Gastrocnemius medialis (tissue), 4 donors: ENCODE data around the gene MTRFR. TPM values are rescaled to one million over a fixed set of nuclear protein-coding genes. Genes with fewer than 3 reads are reported as not detected.

Experiments used
- ATAC-seq, 2 donors: fragments of 150-250 bp; one replicate each; pipeline ENCODE4 v1.9.1; 2016
- DNase-seq, 2 donors: peaks; one replicate each; pipeline ENCODE4 v3.0.0-alpha.2; 2019
- H3K27ac ChIP-seq, 4 donors: fragments of 200-600 bp; sonication (generic); 1 replicate in 1 of 4; 2 replicates in 3 of 4; pipeline ENCODE4 v1.5.1; 2016 to 2018; ENCODE audit warnings: mild to moderate bottlenecking in 2 of 4, moderate library complexity in 1 of 4
- H3K27me3 ChIP-seq, 3 donors: fragments of 200-600 bp; sonication (generic) in 2 of 3; 1 replicate in 1 of 3; 2 replicates in 2 of 3; pipeline versions ENCODE4 v1.5.1 to v1.6.0; 2016 to 2019; ENCODE audit warnings: mild to moderate bottlenecking in 1 of 3, moderate library complexity in 1 of 3
- H3K36me3 ChIP-seq, 2 donors: fragments of 200-600 bp; sonication (generic) in 1 of 2; one replicate each; pipeline ENCODE4 v1.5.1; 2017 to 2018
- H3K4me1 ChIP-seq, 2 donors: fragments of 200-600 bp; sonication (generic) in 1 of 2; one replicate each; pipeline ENCODE4 v1.5.1; 2016 to 2017; ENCODE audit warnings: mild to moderate bottlenecking in 2 of 2
- H3K4me3 ChIP-seq, 4 donors: fragments of 200-600 bp; sonication (generic) in 3 of 4; 1 replicate in 1 of 4; 2 replicates in 3 of 4; pipeline ENCODE4 v1.5.1; 2016 to 2019; ENCODE audit warnings: mild to moderate bottlenecking in 2 of 4
- H3K9me3 ChIP-seq, 3 donors: fragments of 200-600 bp; sonication (generic) in 2 of 3; 1 replicate in 1 of 3; 2 replicates in 2 of 3; pipeline ENCODE4 v1.5.1; 2016 to 2019
- POLR2A ChIP-seq, 2 donors: fragments of 450-650 bp; IDR thresholded peaks; one replicate each; pipeline ENCODE4 v1.6.1; 2017; ENCODE audit warnings: antibody characterized with exemption in 2 of 2, mild to moderate bottlenecking in 2 of 2, moderate library complexity in 2 of 2
- in situ Hi-C, 4 donors: fragments of 200-750 bp; cut with MboI; loops; one replicate each; pipeline versions ENCODE4 v1.15.0 to v1.8.0; 2017; ENCODE audit warnings: low sequenced_read_pairs in 4 of 4
- intact Hi-C: fragments of 100-400 bp; cut with DNase I; formaldehyde crosslinking; loops from one replicate; pipeline ENCODE4 v1.15.1; 2023; ENCODE audit warnings: low total_unique reads
- total RNA-seq, 4 donors: library from RNA; depleted of rRNA; stranded (reverse); fragments of >200 nt; gene quantifications; one replicate each; pipeline versions ENCODE4 v1.1.0 to v1.2.3, GENCODE V29; 2016
- TF ChIP-seq, protein P1 (sequence below), 5 experiments: fragments of 450-650 bp in 3 of 5; fragments of 200-600 bp in 2 of 5; sonication (generic) in 2 of 5; IDR thresholded peaks in 4 of 5; conservative IDR thresholded peaks in 1 of 5; 1 replicate in 4 of 5; 2 replicates in 1 of 5; pipeline ENCODE4 v1.5.1; 2016 to 2019; ENCODE audit warnings: antibody characterized with exemption in 5 of 5, mild to moderate bottlenecking in 3 of 5, moderate library complexity in 3 of 5

The MTRFR gene
- total RNA-seq, 4 donors from 2014 or later = 4.7 to 14.1 (median 5.6) TPM

DNA sequence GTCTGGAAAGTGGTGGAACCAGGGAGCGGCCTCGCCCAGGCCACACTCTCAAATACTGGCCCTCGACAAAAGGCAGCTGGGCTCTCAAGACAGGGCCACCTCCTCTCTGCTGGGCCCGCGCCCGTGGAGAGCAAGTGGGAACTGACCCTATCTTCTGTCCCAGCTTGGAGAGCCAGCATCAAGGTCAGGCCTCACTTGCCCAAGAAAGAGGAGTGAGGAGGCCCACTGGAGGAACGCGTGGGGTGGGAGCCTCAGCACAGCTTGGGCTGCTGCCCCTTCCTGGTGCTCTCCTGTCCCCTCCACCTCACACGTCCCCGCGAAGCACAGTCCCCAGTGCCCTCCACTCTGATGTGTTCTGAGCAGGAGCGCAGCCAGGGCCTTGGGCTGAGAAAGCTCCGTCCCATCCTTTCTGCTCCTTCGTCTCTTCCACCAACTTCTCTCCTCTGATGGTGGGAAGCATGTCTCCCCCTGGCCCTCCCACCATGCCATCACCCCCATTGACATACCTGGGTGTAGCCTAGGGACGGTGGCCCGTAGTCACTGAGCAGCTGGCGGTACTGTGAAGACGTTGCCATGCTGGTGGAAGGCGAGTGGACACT is 33.5 kb downstream of the MTRFR start:
- intact Hi-C loops (no loop called here), in situ Hi-C loops (no loop called here)
- H3K27ac ChIP-seq = no peak overlapping the region
- DNase-seq (no peak), ATAC-seq (no peak)
- peaks cover 30 to 32% of the 10 kb centered on the region in 2 donors for H3K4me1 ChIP-seq
- no peak overlapping the region for H3K4me3 ChIP-seq
- H3K9me3 ChIP-seq = no peaks in the 10 kb centered on the region
- H3K27me3 ChIP-seq = no peaks in the 10 kb centered on the region
- H3K36me3 ChIP-seq = peaks cover 0 to 16% of the 10 kb centered on the region in 2 donors
- TF ChIP-seq POLR2A (IDR thresholded peaks at IDR 0.05) = no peak
- TF ChIP-seq, protein P1, sequence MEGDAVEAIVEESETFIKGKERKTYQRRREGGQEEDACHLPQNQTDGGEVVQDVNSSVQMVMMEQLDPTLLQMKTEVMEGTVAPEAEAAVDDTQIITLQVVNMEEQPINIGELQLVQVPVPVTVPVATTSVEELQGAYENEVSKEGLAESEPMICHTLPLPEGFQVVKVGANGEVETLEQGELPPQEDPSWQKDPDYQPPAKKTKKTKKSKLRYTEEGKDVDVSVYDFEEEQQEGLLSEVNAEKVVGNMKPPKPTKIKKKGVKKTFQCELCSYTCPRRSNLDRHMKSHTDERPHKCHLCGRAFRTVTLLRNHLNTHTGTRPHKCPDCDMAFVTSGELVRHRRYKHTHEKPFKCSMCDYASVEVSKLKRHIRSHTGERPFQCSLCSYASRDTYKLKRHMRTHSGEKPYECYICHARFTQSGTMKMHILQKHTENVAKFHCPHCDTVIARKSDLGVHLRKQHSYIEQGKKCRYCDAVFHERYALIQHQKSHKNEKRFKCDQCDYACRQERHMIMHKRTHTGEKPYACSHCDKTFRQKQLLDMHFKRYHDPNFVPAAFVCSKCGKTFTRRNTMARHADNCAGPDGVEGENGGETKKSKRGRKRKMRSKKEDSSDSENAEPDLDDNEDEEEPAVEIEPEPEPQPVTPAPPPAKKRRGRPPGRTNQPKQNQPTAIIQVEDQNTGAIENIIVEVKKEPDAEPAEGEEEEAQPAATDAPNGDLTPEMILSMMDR (IDR thresholded peaks at IDR 0.05 in 4 of 5, conservative IDR thresholded peaks at IDR 0.05 in 1 of 5) = no peak

DNA sequence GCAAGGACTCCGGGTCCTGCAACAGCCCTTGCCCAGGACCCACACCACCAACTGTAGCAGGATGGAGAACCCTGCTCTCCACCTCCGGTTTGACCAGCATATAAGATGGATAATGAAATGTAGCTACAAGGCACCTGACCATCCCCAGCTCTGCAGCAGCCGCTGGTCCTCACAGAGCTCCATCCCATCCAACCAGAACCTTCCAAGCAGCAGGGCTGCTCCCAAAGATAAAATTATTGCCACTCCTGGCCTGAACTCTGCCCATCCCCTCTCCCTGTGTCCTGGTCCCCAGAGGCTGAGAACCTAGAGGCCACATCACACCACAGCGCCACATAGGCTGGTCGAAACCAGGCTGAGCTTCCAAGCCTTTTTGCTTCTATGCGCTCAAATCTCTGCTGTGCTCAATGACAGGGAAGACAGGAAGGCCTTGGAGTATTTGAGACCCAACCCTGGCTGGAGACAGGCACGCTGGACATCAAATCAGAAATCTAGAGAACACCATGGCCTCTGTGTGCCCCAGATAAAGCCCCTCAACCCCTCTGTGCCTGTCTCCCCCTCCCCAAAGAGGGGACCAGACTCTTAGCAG is 34.2 kb downstream of the MTRFR start:
- in situ Hi-C loops = no loop called here
- H3K4me3 ChIP-seq = no peak overlapping the region
- TF ChIP-seq, protein P1 (IDR thresholded peaks at IDR 0.05 in 4 of 5, conservative IDR thresholded peaks at IDR 0.05 in 1 of 5) = no peak
- TF ChIP-seq POLR2A (IDR thresholded peaks at IDR 0.05) = no peak

DNA sequence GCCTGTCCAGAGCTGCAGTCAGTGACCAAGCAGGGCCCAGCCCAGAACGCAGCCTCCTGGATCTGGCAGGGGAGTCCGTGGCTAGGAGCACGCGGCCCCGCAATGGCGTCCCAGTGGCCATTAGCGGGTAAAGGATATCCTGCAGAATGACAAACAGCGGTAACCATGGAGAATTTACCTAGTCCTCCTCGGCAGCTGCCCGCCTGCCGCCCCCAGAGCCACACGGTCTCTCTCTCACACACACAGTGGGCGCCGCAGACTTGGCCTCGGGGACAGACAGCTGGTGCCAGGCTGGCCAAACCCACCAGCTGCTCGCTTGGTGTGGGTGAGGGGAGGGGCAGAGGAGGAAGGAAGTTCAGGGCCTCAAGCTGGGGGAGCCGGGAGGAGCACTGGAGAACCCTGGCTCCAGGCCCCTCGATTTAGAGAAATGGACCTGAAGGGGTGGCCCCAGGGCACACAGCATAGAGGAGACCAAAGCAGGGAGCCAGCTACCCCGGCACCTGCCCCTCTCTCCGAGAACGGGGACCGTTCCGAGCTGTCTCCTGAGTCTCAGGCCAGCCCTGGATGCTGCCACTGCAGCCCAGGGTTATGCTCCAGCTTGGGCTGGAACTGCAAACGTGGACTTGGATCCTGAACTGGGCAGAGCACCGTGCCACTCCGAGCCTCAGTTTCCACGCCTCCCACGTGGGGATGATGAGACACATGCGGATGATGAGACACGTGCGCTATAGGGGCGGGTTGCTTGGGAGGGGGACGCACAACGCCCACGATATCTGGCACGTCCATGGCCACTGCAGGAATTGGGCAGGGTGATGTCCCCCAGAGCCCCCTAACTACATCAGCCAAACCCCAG is 35.0 kb downstream of the MTRFR start:
- H3K27me3 ChIP-seq = no peaks in the 10 kb centered on the region
- H3K4me3 ChIP-seq = peak overlapping the region; percentile 1 to 40 (median 11)
- DNase-seq (peak in 1 of 2 donors; percentile 45), ATAC-seq (no peak)
- H3K36me3 ChIP-seq = peaks cover 0 to 5% of the 10 kb centered on the region in 2 donors
- TF ChIP-seq, protein P1 (IDR thresholded peaks at IDR 0.05 in 4 of 5, conservative IDR thresholded peaks at IDR 0.05 in 1 of 5) = no peak
- no peak for TF ChIP-seq POLR2A (IDR thresholded peaks at IDR 0.05)
- in situ Hi-C loops (no loop called here), intact Hi-C loops (no loop called here)
- peaks cover 30 to 36% of the 10 kb centered on the region in 2 donors for H3K4me1 ChIP-seq
- no peaks in the 10 kb centered on the region for H3K9me3 ChIP-seq
- H3K27ac ChIP-seq = peak overlapping the region; percentile 37 to 69 (median 46)

More for the DNA sequence above, 34.2 kb downstream of the MTRFR start:
- ATAC-seq = no peak
- Histone ChIP-seq H3K27me3 (no peaks in the 10 kb centered on the region), H3K9me3 (no peaks in the 10 kb centered on the region), H3K4me1 (peaks cover 30 to 36% of the 10 kb centered on the region in 2 donors), H3K27ac (peak overlapping the region in 3 of 4 donors; percentile 46 to 69 (median 47)), H3K36me3 (peaks cover 0 to 9% of the 10 kb centered on the region in 2 donors)
- intact Hi-C loops = no loop called here
- no peak for DNase-seq

DNA sequence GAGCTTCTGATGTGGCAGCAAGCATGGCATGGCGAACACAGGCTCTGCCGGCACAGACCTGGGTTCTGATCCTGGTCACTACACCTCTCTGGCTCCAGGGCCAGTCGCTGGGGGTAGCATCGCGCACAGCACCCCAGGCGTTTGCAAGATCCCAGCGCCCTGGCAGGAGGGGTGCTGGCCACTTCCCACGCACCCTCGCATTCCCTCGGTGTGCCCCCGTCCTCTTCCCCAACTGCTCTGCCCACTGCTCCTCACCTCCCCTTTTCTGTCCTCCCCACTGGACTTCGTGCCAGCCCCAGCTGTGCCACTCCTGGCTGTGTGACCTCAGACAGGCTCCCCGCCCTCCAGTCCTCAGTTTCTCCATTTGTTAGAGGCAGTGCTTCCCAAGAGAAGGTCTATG is 35.6 kb downstream of the MTRFR start:
- Histone ChIP-seq H3K27ac (peak overlapping the region; percentile 52 to 69 (median 62)), H3K9me3 (no peaks in the 10 kb centered on the region), H3K4me1 (peaks cover 30 to 36% of the 10 kb centered on the region in 2 donors), H3K4me3 (peak overlapping the region in 1 of 4 donors; percentile 69), H3K36me3 (peaks cover 0 to 5% of the 10 kb centered on the region in 2 donors), H3K27me3 (no peaks in the 10 kb centered on the region)
- ATAC-seq (no peak), DNase-seq (no peak)
- no peak for TF ChIP-seq POLR2A (IDR thresholded peaks at IDR 0.05)
- TF ChIP-seq, protein P1 (IDR thresholded peaks at IDR 0.05 in 4 of 5, conservative IDR thresholded peaks at IDR 0.05 in 1 of 5) = no peak
- intact Hi-C loops = no loop called here
- in situ Hi-C loops = no loop called here
